Measurements from ENCODE around the gene B3GALNT2.
"Not testable (repeated sequence)": the region's sequence is repeated elsewhere in the genome, so short reads cannot be mapped to it uniquely, and the experiment has no call there.

Gene B3GALNT2

DNA sequence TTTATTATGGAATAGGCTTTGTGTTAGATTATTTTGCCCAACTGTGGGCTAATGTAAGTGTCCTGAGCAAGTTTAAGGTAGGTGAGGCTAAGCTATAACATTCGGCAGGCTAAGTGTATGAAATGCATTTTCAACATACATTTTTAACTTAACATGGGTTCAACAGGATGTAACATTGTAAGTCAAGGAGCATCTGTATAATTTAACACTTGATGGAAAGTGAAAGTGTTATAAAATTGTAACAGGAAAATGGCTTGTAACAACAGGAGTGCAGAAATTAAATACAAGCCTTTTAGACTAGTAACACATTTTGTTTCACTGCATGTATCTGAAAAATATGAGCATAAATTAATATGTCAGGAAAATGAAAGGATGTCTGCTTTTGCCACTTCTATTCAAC is 42.3 kb downstream of the B3GALNT2 start:
- H3K27ac ChIP-seq, result no peak overlapping the region
- TF ChIP-seq, protein P1, sequence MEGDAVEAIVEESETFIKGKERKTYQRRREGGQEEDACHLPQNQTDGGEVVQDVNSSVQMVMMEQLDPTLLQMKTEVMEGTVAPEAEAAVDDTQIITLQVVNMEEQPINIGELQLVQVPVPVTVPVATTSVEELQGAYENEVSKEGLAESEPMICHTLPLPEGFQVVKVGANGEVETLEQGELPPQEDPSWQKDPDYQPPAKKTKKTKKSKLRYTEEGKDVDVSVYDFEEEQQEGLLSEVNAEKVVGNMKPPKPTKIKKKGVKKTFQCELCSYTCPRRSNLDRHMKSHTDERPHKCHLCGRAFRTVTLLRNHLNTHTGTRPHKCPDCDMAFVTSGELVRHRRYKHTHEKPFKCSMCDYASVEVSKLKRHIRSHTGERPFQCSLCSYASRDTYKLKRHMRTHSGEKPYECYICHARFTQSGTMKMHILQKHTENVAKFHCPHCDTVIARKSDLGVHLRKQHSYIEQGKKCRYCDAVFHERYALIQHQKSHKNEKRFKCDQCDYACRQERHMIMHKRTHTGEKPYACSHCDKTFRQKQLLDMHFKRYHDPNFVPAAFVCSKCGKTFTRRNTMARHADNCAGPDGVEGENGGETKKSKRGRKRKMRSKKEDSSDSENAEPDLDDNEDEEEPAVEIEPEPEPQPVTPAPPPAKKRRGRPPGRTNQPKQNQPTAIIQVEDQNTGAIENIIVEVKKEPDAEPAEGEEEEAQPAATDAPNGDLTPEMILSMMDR (conservative IDR thresholded peaks at IDR 0.05), result no peak
- no peak for TF ChIP-seq ZFX (IDR thresholded peaks at IDR 0.05)

GRCh38 chr1:235460770-235461169 is 43.5 kb downstream of the B3GALNT2 start:
- no peak overlapping the region for H3K27ac ChIP-seq
- TF ChIP-seq, protein P1 (conservative IDR thresholded peaks at IDR 0.05), result no peak
- TF ChIP-seq ZFX (IDR thresholded peaks at IDR 0.05), result no peak

GRCh38 chr1:235457856-235458255 is 46.4 kb downstream of the B3GALNT2 start:
- not testable (repeated sequence) for H3K27ac ChIP-seq

DNA sequence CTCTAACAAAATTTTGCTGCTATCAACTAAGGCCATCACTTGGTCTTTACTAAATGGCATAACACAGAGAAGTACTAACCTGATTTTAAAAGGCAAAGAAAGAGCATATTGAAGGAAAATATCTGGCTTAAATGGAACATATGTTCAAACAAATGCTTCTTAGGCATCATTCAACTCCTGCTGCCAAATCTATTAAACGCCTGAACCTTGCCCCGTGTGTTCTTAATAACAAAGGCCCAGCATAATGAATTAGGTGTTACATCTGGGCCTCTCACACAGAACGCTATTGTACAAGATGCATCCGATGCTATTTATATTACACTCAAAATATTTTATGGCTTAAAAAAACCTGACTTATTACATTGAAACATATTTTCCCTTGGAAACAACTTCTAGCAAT is 48.4 kb downstream of the B3GALNT2 start:
- no peak for TF ChIP-seq ZFX (IDR thresholded peaks at IDR 0.05)
- TF ChIP-seq, protein P1 (conservative IDR thresholded peaks at IDR 0.05), result no peak

GRCh38 chr1:235455097-235455496 is 49.2 kb downstream of the B3GALNT2 start:
- TF ChIP-seq, protein P1 (conservative IDR thresholded peaks at IDR 0.05), result no peak
- no peak overlapping the region for H3K27ac ChIP-seq

More for the DNA sequence above, 48.4 kb downstream of the B3GALNT2 start:
- H3K27ac ChIP-seq, result no peak overlapping the region

GRCh38 chr1:235454021-235454420 is 50.2 kb downstream of the B3GALNT2 start:
- TF ChIP-seq ZFX (IDR thresholded peaks at IDR 0.05), result no peak
- TF ChIP-seq, protein P1 (conservative IDR thresholded peaks at IDR 0.05), result no peak
- H3K27ac ChIP-seq, result no peak overlapping the region

- TF ChIP-seq, protein P1 (conservative IDR thresholded peaks at IDR 0.05), result no peak
- no peak for TF ChIP-seq ZFX (IDR thresholded peaks at IDR 0.05)
- H3K27ac ChIP-seq, result no peak overlapping the region
Observed at GRCh38 chr1:235450886-235451483, 53.3 kb downstream of the B3GALNT2 start.

DNA sequence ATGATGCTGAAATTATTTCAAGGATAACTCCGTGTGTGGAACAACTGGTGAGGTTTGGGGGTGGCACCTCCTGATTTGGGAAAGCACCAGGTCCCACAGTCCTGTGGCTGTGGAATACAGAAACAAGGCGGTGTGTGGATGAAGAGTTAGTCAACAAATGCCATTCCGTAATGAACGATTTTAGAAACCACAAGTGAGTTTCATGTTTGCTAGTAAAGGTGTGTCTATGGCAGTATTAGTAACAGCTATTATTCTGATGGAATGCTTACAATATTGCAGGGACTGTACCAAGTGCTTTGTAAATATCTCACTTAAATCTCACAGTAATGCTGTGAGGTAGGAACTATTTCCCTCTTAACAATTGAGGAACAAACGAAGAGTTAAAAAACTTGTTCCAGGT is 53.8 kb downstream of the B3GALNT2 start:
- no peak for TF ChIP-seq ZFX (IDR thresholded peaks at IDR 0.05)
- H3K27ac ChIP-seq, result no peak overlapping the region

All from C4-2B (cell line).